GM12874 (cell line): ENCODE data around the gene IRAK1BP1.
A peak's percentile ranks its signal among the peaks of the same experiment; 100 is the strongest.

ENCODE experiments used
- TF ChIP-seq, protein P1 (sequence below): IDR thresholded peaks from 2 replicates; pipeline ENCODE4 v1.5.1; 2011; ENCODE audit warnings: low read depth, mild to moderate bottlenecking, control low read depth, low read length, moderate library complexity; ENCODE audit not compliant: insufficient read depth

The IRAK1BP1 gene

DNA sequence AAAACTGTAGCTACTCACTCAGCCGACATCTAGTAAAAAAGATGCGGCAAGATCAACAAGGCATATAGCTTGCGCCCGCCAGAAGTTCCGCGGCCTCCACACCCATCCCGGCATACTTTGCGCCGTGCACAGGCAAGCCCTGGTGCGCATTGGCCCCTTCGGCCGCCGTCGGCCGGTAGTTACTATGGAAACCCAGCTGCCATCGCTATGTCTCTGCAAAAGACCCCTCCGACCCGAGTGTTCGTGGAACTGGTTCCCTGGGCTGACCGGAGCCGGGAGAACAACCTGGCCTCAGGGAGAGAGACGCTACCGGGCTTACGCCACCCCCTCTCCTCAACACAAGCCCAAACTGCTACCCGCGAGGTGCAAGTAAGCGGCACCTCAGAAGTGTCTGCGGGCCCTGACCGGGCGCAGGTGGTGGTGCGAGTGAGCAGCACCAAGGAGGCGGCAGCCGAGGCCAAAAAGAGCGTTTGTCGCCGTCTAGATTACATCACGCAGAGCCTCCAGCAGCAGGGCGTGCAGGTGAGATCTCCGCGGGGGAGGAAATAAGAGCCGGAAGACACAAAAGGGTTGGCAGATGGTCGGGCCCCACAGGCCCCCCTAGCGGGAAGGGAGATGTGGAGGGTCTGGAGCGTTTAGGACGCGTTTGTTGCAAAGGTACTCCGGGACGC lies at the start of gene IRAK1BP1:
Gene IRAK1BP1 (plus strand): TSS at position 182 of the 671 bp plus-strand sequence. CDS start 26 bp downstream, at position 208.
- TF ChIP-seq, protein P1, sequence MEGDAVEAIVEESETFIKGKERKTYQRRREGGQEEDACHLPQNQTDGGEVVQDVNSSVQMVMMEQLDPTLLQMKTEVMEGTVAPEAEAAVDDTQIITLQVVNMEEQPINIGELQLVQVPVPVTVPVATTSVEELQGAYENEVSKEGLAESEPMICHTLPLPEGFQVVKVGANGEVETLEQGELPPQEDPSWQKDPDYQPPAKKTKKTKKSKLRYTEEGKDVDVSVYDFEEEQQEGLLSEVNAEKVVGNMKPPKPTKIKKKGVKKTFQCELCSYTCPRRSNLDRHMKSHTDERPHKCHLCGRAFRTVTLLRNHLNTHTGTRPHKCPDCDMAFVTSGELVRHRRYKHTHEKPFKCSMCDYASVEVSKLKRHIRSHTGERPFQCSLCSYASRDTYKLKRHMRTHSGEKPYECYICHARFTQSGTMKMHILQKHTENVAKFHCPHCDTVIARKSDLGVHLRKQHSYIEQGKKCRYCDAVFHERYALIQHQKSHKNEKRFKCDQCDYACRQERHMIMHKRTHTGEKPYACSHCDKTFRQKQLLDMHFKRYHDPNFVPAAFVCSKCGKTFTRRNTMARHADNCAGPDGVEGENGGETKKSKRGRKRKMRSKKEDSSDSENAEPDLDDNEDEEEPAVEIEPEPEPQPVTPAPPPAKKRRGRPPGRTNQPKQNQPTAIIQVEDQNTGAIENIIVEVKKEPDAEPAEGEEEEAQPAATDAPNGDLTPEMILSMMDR, result 0 out of 2 replicates have a peak, but pooled peaks have one; percentile 15

DNA sequence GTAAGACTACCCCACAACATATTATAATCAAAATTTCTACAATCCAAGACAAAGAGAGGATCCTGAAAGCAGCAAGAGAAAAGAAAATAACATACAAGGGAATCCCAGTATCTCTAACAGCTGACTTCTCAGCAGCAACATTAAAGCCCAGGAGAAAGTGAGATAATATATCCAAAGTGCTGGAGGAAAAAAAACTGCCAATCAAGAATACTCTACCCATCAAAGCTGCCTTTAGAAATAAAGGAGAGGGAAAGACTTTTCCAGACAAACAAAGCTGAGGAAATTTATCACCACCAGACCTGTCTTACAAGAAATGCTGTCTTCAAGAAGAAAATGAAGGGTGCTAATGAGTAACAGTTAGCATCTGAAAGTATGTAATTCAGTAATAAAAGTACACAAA lies 43.3 kb upstream of the IRAK1BP1 start:
- TF ChIP-seq, protein P1, result no peak

GRCh38 chr6:78829407-78829806 lies 37.9 kb upstream of the IRAK1BP1 start:
- TF ChIP-seq, protein P1, result no peak

GRCh38 chr6:78830805-78831204 lies 36.5 kb upstream of the IRAK1BP1 start:
- TF ChIP-seq, protein P1, result no peak

GRCh38 chr6:78831492-78831891 lies 35.9 kb upstream of the IRAK1BP1 start:
- TF ChIP-seq, protein P1, result no peak

DNA sequence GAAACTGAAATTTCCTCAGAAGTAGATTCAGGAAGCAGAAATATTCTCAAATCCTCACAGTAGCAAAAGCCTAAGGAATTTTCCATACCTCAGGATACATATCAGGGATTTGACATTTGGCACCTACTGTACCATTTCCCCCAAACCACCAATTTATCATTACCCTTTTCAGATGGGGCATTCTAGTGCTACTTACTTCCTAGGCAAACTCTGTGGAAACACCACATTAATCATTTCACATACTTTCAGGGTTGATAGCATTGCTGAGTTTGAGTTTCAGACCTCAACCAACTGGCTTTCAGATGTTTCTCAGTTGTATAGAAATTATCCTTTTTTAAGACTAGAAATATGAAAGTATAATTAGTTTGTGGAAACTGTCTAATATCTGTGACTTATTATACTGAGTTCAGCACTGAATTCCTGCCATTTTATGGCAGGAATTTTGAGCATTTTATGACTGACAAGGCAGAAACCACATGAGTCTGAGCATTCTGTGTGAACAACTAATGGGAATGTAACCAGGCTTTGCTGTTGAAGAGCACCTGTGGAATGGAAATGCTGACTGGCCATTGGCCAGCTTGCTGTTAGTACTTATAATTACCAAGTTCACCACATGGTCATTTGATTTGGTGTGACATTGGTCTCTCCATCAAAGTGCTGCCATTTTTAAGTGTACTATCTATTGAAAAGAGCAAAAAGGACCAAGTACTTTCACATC lies 35.1 kb upstream of the IRAK1BP1 start:
- TF ChIP-seq, protein P1, result no peak

- TF ChIP-seq, protein P1, result no peak
Measured at GRCh38 chr6:78835817-78836216, 31.5 kb upstream of the IRAK1BP1 start.
